GM18519 (cell line): Measurements from ENCODE around the gene RELL2.

Experiments used
- ATAC-seq: cut with Tn5 transposase; IDR thresholded peaks from one replicate; pipeline ENCODE4 v1.9.1; 2021; ENCODE audit warnings: mild to moderate bottlenecking, moderate library complexity; ENCODE audit not compliant: unreplicated experiment, low FRiP score

RELL2 gene

DNA sequence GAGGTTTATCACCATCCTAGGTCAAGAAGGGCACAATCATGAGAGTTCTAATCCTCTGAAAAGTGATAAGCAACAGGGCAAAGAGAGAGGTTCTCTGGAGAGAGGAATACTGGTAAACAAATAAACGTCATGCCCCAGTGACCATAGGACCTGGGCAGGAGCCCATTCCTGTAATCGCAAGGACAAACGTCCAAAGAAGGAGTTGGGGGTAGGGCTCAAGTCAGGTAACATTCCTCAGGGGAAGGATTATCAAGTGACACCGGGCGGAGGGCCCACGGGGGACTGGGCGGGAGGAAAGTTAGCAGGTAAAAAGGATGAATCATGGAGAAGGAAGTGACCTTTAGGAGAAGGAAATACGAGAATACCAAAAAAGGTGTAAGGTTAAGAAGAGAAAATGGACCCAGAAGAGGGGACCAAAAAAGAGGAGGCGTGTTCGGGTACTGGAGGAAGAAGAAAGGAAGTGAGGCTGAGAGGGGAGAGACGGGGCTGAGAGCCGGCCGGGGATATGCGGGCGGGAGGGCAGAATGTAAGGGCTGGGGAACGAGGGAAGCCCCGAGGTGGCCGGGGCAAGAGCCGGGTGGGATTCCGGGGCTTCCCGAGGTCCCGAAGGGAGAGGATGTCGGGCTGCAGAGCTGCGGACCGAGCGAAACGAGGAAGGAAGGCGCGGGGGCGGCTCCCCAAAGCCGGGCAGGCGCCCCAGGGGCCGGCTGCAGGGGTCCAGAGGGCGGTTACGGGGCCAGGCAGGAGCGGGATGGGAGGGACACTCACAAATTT is 18.6 kb upstream of the RELL2 start:
- ATAC-seq: peak; percentile 15

DNA sequence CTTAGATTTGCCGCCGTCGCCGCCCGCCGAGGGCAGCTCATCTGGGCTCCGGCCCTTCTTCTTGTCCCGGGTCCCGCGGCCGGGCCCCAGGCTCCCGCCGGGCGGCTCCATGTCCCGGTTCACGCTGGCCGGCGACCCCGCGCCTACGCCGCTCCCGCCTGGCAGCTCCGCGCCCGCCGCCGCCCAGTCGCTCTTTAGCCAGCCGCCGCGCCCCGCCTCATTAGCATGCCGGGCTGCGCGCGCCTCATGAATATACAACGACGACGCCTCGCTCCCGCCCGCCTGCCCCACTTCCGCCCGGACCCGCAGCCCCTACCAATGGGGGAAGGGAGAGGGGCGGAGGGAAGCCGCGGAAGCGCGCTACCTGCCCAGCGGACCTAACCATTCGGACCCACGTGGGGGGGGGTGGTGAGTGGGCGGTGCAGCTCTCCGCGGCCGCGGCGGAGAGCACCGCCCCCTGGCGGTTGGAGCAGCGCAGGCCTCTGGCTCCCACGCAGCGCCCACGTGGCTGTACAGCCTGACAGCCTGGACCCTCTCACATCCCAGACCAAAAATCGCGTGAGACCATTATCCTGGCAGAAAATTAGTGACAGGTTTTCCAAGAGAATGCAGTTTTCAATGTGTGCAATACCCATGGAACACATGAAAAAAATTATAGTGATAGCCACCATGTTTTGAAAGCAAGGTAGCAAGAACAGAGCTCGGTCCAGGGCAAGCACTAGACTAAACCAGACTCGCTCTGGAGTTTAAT is 17.8 kb upstream of the RELL2 start, which contains the start of gene DIAPH1:
TSS of gene DIAPH1 (minus strand) at position 197 of the 751 bp plus-strand sequence. CDS start at position 111, 86 bp downstream.
- ATAC-seq: peak; percentile 54

DNA sequence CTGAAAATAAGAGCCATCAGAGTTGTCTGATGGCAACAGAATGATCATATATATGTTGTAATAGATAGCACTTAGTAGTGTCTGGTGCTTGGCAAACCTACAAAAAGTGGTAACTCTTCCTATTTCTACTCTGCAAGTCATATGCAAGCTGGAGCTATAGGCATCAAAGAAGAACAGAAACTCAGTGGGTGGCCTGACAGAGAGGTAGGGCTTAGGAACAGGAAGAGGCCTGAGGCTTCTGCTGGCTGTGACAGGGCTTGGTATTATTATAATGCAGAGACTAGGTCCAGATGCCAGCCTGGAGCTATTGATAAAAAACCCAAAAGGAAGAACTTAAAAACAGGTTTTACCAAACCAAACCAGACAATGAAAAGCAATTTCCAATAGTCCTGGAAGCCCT is 13.6 kb upstream of the RELL2 start:
- ATAC-seq: peak; percentile 65

DNA sequence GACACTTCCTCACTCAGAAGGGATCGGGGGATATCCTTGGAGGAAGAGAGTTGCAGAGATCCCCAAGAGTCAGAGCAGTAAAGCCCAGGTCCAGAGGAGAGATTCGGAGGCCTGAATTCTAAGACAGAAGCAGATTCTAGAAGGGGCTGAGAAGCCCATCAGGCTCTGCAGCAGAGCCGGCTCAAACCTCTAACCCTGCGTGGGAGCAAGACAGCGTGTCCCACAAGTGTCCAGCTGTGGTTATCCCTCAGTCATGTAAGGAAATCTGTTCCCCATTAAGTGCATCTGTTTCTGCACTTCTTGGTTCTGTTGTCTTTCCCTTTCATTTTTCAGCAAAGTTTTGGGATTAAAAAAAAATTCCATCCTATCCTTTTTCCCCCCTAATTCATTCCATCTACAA is 13.2 kb upstream of the RELL2 start:
- no peak for ATAC-seq

DNA sequence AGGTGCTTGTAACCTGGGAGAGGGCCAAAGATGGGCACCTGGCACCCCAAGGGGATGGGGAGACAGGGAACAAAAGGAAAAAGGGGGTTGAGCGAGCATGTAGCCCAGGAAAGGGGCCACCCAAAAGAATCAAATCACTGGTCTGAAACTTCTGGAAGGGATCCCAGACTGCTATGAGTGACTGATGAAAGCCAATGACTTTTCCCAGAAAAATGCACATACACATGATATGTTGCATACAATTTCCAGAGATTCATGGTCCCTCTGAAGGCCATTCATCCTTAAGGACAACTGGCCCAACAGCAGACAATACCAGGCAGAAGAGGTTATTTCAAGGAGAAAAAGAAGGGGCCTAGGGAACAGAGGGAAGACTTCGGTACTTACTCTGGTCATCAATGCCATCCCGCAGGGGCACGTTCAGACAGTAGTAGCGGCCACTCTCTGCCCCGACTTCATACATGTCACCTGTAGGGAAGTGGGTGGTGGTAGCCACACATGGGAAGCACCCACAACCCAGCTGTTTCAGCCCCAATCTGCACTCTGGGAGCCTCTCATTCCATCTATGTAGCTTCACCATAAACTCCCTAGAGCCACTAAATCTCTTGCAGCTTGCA is 8.5 kb upstream of the RELL2 start:
- no peak for ATAC-seq

DNA sequence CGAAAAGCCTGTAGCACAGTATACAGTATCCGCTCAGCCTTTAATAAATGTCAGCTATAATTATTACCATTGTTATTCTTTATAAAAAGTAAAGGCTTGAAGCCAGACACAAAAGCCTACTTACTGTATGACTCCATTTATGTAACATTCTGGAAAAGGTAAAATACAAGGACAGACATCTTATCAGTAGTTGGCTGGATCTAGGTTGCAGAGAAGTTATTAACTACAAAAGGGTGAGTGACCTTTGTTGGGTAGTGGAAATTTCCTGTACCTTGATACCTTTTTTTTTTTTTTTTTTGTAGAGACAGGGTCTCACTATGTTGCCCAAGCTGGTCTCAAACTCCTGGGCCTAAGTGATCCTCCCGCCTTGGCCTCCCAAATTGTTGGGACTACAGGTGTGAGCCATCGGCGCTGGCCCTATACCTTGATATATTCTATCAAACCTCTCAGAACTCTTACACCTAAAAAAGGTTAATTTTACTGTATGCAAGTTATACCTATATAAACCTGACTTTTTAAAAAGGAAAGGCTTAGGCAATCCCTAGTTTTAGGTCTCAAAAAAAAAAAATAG is 6.1 kb upstream of the RELL2 start:
- ATAC-seq: no peak

DNA sequence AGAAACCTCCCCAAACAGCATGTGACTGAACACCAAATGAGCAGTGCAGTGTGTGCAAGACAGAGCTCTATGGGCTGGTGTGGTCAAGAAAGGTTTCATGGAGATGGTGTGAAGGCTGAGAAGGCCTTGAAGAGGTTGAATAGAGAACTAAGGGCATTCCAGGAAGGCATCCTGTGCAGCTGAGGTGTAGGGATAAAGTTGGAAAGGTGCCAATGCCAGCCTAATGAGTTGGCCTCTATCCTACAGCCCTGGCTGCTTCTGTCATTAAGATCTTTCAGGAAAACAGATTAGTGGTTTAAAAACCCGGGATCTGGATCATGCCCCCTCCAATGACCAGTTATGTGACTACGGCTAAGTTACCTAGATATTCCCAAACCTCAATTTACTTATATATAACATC is 4.1 kb upstream of the RELL2 start:
- ATAC-seq: no peak

DNA sequence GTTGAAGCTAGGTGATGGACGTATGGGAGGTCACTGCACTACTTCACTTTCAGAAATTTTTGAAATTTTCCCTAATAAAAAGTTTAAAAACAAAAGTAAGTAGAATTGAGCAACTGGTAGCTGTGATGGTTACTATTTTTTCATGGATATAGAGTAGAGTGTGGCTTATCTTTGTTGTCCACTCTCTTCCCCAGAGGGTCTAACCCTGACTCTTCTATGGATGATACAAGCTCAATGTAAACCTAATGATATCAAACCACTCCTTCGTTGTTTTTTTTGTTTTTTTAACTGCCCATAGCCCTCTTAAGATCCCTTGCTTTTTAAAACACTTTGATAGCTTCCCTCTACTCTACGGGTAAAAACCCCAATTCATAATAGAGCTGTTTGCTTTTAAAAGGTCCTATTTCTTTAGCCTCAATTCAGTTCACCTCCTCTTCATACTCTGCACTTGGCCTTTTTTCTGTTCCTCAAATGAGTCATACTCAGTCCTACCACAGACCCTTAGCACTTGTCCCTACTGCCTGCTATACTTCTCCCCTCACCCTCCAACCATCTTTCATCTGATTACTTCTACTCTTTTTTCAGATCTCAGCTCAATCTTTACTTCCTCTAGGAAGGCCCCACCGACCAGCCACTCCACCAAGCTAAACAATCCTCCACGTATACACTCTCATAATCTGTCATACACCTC is 2.8 kb upstream of the RELL2 start:
- peak; percentile 89 for ATAC-seq

DNA sequence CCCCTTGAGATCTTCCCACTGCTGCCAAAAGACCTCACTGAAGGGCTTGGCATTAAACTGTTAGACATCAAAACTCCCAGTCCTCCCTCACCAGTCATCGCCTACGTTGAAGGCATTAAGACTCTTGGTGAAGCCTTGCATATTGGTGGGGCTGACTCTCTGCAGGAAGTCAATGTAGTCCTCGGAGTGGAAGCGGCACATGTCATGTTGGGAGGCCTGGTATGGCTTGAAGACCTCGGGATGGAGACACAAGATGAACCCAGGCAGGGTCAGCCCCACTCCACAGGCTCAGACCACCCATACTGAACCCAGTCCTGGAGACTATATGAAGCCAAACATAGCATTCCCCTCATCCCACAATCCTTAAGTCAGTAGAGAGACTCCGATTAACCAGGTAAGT is 2.1 kb upstream of the RELL2 start:
- ATAC-seq: no peak

DNA sequence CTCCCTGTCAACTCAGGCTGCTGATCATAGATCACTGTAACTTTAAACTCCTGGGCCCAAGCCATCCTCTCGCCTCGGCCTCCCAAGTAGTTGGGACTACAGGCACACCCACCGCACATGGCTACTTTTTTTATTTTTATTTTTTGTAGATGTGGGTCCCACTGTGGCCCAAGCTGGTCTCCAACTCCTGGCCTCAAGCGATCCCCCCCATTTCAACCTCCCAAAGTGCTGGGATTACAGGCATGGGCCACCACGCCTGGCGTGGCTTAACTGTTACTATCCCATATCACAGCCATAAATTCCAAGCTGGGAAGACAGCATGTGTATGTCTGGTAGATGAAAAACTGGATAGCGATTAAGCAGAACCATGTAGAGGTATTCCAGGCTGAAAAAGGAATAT is 1.2 kb upstream of the RELL2 start:
- ATAC-seq: no peak

DNA sequence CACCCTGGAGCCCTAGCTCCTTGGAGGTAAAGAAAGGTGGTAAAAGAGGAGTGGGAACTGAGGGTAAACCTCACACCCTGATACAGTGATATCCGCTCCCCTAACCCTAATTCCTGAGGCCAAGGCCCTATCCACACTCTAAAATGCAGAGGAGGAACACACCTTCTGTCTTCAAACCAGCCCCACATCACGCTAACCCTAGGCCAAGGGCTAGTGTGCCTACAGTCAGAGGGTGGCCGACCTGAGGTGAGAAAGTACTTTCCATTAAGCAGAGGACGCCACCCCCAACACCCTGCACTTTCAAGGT is 738 bp upstream of the RELL2 start:
- ATAC-seq: no peak

DNA sequence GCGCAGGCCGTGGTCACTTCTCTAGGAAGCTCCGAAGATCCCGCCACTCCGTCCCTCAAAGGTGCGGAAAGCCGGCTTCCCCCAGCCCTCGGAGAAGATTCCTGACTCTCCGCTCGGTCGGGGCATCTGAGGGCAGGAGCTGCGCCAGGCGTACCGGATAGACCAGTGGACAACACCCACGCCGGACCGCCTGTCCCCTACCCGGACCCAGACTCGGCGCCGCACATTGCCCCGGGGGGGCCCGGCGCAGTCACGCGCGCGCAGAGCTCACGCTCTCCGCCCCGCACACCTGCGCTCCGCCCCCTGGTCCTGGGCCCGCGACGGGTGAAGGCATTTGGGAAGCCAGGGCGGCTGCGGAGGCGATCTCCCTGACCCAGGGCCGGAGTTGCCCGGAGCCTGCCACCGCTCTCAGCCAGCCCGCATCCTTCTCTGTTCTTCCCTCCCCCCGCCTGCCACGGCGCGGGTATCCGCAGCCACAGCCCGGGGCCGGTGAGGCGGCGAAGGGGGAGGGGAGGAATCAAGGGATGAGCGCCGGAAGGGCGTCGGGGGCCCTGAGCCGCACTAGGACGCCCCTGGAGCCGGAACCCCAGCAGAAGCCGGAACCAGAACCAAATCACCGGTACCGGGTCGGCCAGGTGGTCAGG is 448 bp downstream of the RELL2 start:
- no peak for ATAC-seq

DNA sequence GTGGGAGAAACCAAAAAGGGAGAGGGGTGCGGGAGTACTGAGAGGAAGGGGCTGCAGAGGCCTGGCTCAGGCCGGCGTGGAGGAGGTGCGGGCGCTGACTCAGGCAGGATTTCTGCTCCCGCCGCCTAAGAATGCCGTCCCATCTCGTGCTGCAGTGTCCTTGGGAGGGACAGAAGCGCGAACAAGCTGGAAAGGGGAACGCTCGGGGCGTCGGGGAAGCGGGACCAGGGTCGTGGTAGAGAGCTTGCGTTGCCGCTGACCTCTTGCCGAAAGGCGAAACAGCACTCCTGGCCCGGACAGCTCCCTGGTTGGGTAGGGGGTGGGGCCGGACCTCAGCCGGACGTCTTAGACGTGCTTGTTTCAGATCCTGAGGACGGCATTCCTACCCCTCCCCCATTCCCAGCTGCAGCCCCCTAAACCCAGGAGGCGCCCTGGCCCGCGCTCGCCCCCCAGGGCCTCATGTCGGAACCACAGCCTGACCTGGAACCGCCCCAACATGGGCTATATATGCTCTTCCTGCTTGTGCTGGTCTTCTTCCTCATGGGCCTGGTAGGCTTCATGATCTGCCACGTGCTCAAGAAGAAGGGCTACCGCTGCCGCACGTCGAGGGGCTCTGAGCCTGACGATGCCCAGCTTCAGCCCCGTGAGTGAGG is 1.1 kb downstream of the RELL2 start:
- ATAC-seq: no peak

DNA sequence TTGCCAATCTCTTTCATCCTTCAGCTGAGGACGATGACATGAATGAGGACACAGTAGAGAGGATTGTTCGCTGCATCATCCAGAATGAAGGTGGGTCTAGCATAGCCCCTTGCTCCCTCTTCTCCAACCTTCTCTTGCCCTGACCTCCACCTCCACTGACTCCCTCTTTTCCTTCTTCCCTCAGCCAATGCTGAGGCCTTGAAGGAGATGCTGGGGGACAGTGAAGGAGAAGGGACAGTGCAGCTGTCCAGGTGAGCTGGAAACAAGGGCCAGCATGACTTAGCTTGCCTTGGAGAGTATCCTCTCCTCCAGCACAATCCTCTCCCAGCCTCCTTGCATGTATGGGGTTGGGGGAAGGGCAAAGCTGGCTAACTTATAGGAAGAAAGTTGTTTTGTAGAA is 2.0 kb downstream of the RELL2 start:
- ATAC-seq: no peak

DNA sequence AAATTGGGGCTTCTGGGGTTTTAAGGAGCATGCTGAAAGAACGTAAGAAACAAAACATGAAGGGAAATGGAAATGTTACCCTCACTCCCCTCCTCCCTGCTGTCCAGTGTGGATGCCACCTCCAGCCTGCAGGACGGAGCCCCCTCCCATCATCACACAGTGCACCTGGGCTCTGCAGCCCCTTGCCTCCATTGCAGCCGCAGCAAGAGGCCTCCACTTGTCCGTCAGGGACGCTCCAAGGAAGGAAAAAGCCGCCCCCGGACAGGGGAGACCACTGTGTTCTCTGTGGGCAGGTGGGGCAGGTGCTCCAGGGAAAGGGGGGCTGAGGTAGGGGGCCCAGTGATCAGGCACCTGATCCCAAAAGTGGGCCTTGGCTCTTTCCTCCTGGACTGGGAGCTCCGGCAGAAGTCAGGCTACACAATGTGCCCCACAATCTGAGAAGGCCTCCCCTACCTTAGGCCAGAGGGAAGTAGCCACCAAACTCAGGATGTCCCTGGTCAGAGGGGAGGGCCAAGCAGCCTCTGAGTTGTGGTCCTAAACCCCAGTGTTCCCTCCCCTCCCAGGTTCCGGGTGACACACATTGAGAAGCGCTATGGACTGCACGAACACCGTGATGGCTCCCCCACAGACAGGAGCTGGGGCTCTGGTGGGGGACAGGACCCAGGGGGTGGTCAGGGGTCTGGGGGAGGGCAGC is 2.7 kb downstream of the RELL2 start:
- no peak for ATAC-seq

DNA sequence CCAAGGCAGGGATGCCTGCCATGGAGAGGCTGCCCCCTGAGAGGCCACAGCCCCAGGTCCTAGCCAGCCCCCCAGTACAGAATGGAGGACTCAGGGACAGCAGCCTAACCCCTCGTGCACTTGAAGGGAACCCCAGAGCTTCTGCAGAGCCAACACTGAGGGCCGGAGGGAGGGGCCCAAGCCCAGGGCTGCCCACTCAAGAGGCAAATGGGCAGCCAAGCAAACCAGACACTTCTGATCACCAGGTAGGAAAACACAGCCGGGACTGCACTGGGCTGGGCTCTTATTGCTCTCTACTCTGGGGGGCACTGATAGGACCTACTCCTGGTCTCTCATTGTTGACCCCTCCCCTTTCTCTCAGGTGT is 3.2 kb downstream of the RELL2 start:
- ATAC-seq: no peak

DNA sequence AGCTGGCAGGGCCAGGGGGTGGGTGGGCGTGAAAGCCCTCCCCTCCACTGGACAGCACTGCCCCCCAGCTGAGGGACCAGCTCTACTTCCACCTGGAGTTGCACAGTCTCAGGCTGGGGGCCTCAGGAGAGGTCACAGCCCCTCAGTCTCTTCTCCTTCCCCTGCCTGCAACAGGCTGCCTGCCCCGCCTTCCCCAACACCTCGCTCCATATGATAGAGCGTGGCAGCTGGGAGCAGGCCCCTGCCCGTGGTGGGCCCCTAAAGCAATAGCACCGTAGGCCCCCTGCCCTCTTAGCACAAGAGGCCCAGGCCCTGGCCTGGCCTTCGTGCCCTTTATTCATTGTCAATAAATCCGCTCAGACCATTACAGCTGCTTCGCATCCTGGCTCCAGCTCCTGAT is 3.9 kb downstream of the RELL2 start:
- no peak for ATAC-seq

DNA sequence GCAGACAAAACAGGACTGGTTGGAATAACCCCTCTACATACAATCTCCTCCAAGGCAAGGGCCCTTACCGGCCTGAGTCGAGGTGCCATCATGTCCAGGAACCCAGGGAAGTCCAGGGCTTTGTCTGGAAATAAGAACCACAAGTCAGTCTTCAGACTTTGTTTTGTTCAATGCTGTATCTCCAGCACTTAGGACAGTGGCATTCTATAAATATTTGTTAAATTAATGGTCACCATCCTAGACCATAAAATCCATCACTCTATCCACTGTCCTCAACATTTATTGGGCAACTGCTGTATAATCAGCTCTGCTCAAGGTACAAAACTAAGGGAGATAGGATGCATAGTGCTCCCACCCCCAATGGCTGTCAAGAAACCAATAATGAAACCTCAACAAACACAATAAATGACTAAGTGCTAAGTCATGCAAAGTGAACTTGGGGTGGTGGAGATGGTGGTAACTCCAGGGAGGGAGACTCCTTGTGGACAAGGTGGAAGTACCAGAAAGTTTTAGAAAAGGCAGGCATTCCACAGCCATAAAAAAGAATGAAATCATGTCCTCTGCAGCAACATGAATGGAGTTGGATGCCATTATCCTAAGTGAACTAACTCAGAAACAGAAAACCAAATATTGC is 5.0 kb downstream of the RELL2 start:
- no peak for ATAC-seq

DNA sequence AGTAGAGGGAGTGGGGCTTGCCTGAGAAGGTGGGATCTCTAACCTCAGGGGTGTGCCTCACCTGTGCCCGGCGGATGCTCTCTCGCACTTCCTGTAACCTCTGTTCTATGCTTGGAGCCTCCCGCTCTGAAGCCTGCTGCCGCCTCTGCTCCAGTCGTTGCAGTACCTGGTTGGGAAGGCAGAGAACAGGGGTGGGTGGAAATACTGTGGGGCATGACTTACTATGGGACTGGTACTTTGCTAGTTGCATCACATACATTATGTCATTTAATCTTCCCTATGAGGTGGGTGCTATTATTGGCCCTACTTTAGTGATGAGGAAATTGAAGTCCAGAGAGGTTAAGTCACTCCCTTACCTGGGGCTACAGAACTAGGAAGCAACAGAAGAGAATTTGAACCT is 9.2 kb downstream of the RELL2 start:
- no peak for ATAC-seq
